Mesothelial cell of epicardium (in vitro differentiated cells): ENCODE measurements around the gene MYCBP. TPM values are rescaled to one million over a fixed set of nuclear protein-coding genes. Genes with fewer than 3 reads are reported as not detected.
A peak's percentile ranks its signal among the peaks of the same experiment; 100 is the strongest.

Source experiments
- DNase-seq, 2 experiments: peaks; one replicate each; pipeline ENCODE4 v3.0.0; 2021; ENCODE audit warnings: low spot score in 2 of 2; ENCODE audit not compliant: unreplicated experiment in 2 of 2
- H3K27ac Mint-ChIP-seq: 2 replicates; pipeline ENCODE4 v1.8.0; 2021; ENCODE audit warnings: mixed read lengths
- H3K27me3 Mint-ChIP-seq: 2 replicates; pipeline ENCODE4 v1.8.0; 2021; ENCODE audit warnings: low read depth, mixed read lengths
- H3K36me3 Mint-ChIP-seq: 2 replicates; pipeline ENCODE4 v1.8.0; 2021; ENCODE audit warnings: mixed read lengths
- H3K4me1 Mint-ChIP-seq: 2 replicates; pipeline ENCODE4 v1.8.0; 2021; ENCODE audit warnings: mixed read lengths
- H3K4me3 Mint-ChIP-seq: 2 replicates; pipeline ENCODE4 v1.8.0; 2021; ENCODE audit warnings: mild to moderate bottlenecking, moderate library complexity, mixed read lengths
- H3K9me3 Mint-ChIP-seq: 2 replicates; pipeline ENCODE4 v1.8.0; 2021; ENCODE audit warnings: mixed read lengths
- total RNA-seq: library from RNA; stranded (reverse); gene quantifications from 3 replicates; pipeline ENCODE4 v1.2.1, GENCODE V29; 2021
- TF ChIP-seq, protein P1 (sequence below): fragments of 200-600 bp; sonication (generic); IDR thresholded peaks from one replicate; pipeline ENCODE4 v1.5.0; 2021; ENCODE audit warnings: antibody characterized with exemption; ENCODE audit not compliant: unreplicated experiment

Gene MYCBP
- total RNA-seq, 1 donor from 2014 or later, result 12.2 TPM

GRCh38 chr1:38885092-38885491 is 11.9 kb upstream of the MYCBP start:
- H3K4me3 Mint-ChIP-seq, result no peak overlapping the region
- H3K27me3 Mint-ChIP-seq, result peaks cover 2% of the 10 kb centered on the region
- no peak for DNase-seq
- no peaks in the 10 kb centered on the region for H3K4me1 Mint-ChIP-seq
- no peaks in the 10 kb centered on the region for H3K36me3 Mint-ChIP-seq
- H3K27ac Mint-ChIP-seq, result no peak overlapping the region
- TF ChIP-seq, protein P1, sequence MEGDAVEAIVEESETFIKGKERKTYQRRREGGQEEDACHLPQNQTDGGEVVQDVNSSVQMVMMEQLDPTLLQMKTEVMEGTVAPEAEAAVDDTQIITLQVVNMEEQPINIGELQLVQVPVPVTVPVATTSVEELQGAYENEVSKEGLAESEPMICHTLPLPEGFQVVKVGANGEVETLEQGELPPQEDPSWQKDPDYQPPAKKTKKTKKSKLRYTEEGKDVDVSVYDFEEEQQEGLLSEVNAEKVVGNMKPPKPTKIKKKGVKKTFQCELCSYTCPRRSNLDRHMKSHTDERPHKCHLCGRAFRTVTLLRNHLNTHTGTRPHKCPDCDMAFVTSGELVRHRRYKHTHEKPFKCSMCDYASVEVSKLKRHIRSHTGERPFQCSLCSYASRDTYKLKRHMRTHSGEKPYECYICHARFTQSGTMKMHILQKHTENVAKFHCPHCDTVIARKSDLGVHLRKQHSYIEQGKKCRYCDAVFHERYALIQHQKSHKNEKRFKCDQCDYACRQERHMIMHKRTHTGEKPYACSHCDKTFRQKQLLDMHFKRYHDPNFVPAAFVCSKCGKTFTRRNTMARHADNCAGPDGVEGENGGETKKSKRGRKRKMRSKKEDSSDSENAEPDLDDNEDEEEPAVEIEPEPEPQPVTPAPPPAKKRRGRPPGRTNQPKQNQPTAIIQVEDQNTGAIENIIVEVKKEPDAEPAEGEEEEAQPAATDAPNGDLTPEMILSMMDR, result no peak
- no peaks in the 10 kb centered on the region for H3K9me3 Mint-ChIP-seq

GRCh38 chr1:38881487-38881886 is 8.3 kb upstream of the MYCBP start, which contains the start of gene GJA9:
GJA9 (minus strand) TSS chr1:38881587; CDS start chr1:38876098, 5,489 bp downstream.
- H3K27ac Mint-ChIP-seq, result no peak within 1 kb of the TSS
- TF ChIP-seq, protein P1, result no peak

GRCh38 chr1:38875811-38876210 is 2.7 kb upstream of the MYCBP start:
- no peaks in the 10 kb centered on the region for H3K36me3 Mint-ChIP-seq
- H3K27me3 Mint-ChIP-seq, result no peaks in the 10 kb centered on the region
- H3K9me3 Mint-ChIP-seq, result no peaks in the 10 kb centered on the region
- H3K4me1 Mint-ChIP-seq, result peaks cover 11% of the 10 kb centered on the region
- TF ChIP-seq, protein P1, result no peak
- no peak for DNase-seq
- H3K27ac Mint-ChIP-seq, result no peak overlapping the region
- no peak overlapping the region for H3K4me3 Mint-ChIP-seq

More at GRCh38 chr1:38881487-38881886, 8.3 kb upstream of the MYCBP start, which contains the start of gene GJA9:
- H3K4me3 Mint-ChIP-seq, result no peak within 1 kb of the TSS
- no peaks in the 10 kb centered on the region for H3K4me1 Mint-ChIP-seq
- H3K9me3 Mint-ChIP-seq, result no peaks in the 10 kb centered on the region
- H3K27me3 Mint-ChIP-seq, result peaks cover 2% of the 10 kb centered on the region
- H3K36me3 Mint-ChIP-seq, result no peaks in the 10 kb centered on the region
- no peak for DNase-seq

GRCh38 chr1:38872401-38873026 is 634 bp downstream of the MYCBP start:
- Mint-ChIP-seq H3K4me3 (peak overlapping the region; percentile 95), H3K27ac (peak overlapping the region; percentile 53), H3K36me3 (peaks cover 2% of the 10 kb centered on the region), H3K9me3 (no peaks in the 10 kb centered on the region), H3K27me3 (no peaks in the 10 kb centered on the region), H3K4me1 (peaks cover 11% of the 10 kb centered on the region)
- DNase-seq, result peak in 1 of 2 experiments; percentile 30
- TF ChIP-seq, protein P1, result no peak

DNA sequence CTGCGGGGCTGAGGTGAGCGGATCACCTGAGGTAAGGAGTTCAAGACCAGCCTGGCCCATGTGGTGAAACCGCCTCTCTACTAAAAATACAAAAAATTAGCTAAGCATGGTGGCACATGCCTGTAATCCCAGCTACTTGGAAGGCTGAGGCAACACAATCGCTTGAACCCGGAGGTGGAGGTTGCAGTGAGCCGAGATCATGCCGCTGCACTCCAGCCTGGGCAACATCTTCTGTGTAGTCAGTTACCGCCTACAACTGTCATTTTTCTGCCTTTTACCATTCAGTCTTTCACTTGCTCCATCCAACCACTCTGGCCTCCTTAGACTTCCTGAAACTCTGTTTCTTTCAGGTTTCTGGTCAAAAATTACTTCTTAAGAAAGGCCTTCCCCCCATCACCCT is 2.2 kb downstream of the MYCBP start:
- Mint-ChIP-seq H3K4me3 (no peak overlapping the region), H3K27me3 (no peaks in the 10 kb centered on the region), H3K36me3 (peaks cover 2% of the 10 kb centered on the region), H3K4me1 (peaks cover 11% of the 10 kb centered on the region), H3K27ac (no peak overlapping the region), H3K9me3 (no peaks in the 10 kb centered on the region)
- DNase-seq, result no peak
- TF ChIP-seq, protein P1, result no peak
